Left renal cortex interstitium (tissue), 4 donors: ENCODE measurements around the gene SFRP5. TPM values are rescaled to one million over a fixed set of nuclear protein-coding genes. Genes with fewer than 3 reads are reported as not detected.

Source experiments
- DNase-seq, 4 donors: peaks; one replicate each; pipeline ENCODE4 v3.0.0-alpha.2; 2013; ENCODE audit warnings: low read depth in 4 of 4, low spot score in 2 of 4, missing footprints in 1 of 4
- polyA plus RNA-seq, 4 donors: library from polyadenylated mRNA; unstranded; fragments of 120-200 nt; gene quantifications; one replicate each; pipeline ENCODE4 v1.2.1, GENCODE V29; 2013; ENCODE audit not compliant: insufficient read length in 4 of 4

The SFRP5 gene, protein sequence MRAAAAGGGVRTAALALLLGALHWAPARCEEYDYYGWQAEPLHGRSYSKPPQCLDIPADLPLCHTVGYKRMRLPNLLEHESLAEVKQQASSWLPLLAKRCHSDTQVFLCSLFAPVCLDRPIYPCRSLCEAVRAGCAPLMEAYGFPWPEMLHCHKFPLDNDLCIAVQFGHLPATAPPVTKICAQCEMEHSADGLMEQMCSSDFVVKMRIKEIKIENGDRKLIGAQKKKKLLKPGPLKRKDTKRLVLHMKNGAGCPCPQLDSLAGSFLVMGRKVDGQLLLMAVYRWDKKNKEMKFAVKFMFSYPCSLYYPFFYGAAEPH
- under 1 TPM in 3 of 4 donors, not detected in 1; 0.08 to 0.16 (median 0.10) TPM for polyA plus RNA-seq

DNA sequence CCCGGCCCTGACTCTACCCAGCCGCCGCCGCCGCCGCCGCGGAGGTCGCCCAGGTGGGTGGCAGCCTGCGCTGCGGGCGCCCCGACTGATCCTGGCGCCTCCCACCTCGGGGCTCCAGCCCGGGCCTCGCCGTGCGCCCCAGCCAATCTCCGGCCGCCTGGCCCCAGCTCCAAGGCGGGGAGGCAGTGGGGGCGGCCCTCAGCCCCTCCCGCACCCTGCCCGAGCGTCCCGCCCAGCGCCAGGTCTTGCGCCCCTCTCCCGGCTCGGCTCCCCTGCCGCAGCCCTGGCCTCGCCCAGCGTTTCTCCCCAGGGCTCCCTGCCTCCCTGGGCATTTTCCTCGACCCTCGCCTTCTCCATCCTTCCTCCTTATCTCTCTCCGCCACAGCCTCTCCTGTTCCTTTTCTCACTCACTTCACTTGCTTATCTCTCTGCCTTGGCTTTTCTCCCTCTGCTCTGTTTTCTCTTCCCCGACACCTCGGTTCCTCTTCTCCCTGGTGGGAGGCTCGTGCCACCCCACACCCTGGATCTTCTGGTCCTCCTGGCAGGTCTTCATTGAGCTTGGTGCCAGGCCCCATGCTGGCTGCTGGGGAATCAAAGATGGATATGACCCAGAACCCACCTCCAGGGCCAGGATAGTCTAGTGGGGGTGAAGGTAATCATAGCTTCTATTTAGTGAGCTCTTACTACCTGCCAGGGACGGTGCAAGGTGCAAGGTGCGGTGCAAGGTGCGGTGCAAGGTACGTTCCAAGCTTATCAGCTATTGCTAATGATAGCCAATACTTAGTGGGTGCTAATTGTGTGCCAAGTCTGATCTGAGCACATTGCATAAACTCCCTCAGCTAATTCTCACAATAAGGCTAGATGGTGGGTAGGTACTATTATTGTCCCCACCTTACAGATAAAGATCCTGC is at the start of gene SFRP5:
Gene SFRP5, minus strand, starts transcription at position 87 of the 911 bp plus-strand sequence. CDS start 166 bp downstream, outside the sequence.
- DNase-seq: no peak

DNA sequence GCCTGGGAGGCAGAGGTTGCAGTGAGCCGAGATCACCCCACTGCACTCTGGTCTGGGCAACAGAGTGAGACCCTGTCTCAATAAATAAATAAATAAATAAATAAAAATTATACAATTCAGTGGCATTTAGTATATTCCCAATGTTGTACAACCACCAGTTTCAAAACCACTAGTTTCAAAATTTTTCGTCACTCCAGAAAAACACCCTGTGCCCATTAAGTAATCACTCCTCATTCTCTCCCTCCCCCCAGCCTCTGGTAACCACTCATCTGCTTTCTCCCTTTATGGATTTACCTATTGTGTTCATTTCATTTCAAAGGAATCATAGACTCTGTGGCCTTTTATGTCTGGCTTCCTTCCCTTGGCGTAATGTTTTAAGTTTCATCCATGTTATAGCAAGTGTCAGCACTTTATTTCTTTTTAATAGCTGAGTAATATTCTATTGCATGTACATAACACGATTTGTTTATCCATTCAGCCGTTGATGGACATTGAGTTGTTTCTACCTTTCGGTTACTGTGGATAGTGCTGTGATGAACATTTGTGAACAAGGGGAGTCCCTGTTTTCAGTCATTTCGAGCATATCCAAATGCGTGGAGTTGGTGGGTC is 48.4 kb upstream of the SFRP5 start:
- no peak for DNase-seq

DNA sequence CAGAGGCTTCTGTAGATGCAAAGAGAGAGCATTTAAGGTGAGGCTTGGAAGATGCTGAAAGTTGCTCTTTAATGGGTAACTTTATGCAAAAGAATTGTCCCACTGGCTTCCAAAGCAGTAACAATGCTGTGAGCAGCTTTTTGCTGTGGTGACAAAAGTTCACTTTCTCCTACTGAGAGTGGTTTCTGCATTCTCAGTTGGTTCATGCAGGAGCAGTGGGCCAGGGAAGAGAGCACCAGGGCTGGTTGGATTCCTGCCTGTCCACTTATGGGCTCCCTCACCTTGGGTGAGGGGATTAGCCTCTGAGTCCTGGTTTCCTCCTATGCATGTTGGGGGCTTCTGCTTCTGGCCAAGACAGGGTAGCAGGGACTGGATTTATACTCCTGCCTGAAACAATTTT is 46.8 kb upstream of the SFRP5 start:
- DNase-seq: no peak

DNA sequence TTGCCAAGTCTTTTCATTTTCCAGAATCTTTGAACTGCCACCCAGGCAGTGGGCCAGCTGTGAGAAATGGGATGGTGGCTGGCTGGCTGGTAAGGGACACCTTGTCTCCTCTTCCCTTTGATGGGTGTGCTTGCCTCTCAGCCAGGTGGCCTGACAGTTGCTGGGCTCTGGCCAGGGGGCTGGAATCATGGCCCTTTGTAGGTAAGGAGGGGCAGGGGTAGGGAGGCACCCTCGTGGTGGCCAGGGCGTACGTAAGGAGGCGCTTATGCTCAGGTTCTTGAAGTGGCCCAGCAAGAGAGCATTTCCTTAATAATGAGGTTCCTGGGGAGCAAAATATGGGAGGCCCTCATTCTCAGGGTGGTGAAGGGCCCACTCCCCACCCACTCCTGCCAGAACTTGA is 44.8 kb upstream of the SFRP5 start:
- no peak for DNase-seq

DNA sequence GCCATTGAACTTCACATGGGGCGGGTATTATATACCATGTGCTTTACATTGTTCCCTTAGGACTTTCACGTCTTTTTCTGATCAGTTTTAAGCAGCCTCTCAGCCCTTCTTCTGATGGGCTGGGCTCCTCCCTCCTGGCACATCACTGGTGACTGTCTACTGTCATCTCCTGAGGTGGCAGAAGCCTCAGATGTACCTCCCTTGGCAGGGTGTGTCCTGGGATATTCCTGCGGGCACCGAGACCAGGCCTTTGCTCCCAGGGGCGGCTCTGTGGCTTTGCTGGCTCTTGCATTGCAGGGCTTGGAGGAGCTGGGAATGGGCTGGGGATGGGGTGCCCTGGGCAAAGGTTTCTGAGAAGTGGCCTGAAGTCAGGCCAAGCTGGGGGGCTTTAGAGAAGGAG is 43.2 kb upstream of the SFRP5 start:
- no peak for DNase-seq

DNA sequence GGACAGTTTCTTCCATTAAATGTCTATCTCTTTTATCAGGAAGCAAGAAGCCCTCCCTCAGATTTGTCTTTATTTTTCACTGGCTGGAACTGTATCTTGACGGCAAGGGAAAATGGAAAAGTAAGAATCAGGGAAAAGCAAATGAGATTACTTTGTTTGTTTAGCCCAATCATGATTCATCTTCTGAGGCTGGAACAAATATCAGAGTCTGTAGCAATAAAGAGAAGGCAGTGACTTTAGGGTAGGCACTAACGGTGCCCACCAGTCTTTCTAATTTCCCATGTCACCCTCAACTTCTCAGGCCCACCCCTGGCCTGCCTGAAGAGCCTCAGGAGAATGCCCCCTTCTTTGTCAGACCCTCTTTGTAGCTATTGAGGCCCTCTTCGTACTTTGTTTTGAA is 41.5 kb upstream of the SFRP5 start:
- no peak for DNase-seq

DNA sequence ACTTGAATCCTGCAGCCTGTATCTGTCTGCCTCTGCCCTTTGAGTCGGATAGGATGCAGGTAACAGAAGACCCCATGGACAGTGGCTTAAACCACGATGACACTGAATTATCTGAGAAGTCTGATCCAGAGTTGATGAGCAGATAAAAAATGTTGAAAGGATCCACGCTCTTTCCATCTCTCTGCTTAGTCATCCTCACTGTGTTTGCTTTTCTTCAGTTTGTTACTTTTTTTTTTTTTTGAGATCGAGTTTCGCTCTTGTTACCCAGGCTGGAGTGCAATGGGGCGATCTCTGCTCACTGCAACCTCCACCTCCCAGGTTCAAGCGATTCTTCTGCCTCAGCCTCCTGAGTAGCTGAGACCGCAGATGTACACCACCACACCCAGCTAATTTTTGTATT is 40.9 kb upstream of the SFRP5 start:
- DNase-seq: no peak

DNA sequence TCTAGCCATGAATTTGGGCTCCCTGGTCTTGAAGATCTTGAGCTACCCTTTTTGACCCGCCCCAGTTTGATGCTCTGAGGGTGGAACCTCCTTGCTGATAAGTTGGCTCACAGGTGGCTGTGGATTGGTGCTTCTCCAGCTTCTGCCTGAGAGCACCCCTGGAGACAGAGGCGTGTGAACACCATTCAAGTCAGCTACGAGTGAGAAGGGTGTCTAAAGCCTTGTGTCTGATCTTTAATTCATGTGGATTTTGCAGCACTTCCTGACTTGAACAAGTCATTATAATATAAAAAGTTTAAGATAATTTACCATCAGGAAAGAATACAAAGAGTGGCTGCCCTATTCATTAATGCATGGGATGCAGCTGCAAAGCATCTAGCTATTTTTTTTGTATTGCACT is 40.2 kb upstream of the SFRP5 start:
- DNase-seq: no peak

DNA sequence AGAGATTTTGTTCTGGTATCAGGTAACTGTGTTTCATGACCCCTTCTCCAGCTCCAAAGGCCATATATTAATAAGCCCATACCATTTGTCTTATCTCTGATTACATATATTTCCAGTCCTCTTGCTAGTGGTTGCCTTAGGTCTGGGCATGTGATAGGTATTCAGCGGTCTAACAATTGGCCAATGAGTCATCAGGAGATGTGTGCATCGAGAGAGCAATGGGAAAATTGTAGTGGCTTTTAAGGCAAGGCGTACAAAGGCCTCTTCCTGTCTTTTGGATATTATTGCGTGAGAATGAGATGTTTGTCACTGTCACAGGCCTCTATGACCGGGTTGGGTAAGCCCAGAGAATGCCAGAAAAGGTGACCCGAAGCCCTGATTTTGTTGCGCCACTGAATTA is 38.6 kb upstream of the SFRP5 start:
- DNase-seq: no peak

DNA sequence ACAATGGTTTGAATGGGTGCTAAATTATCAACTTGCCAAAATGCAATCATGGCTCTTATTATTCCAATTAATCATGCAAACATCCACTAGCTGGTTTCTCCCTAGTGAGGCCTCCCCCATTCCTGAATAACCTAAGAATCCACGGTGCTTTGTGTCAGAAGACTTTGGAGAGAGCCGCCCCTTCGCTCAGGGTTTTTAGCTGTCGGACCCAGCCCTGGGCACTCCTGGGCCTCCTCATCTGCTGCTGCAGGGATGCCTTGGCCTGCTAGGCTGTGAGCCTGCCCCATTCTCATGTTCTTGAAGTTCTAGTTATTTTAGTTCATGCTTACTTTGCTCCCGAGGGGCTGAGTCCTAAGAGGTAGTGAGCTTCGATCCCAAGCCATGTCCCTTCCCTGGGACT is 34.1 kb upstream of the SFRP5 start:
- no peak for DNase-seq

DNA sequence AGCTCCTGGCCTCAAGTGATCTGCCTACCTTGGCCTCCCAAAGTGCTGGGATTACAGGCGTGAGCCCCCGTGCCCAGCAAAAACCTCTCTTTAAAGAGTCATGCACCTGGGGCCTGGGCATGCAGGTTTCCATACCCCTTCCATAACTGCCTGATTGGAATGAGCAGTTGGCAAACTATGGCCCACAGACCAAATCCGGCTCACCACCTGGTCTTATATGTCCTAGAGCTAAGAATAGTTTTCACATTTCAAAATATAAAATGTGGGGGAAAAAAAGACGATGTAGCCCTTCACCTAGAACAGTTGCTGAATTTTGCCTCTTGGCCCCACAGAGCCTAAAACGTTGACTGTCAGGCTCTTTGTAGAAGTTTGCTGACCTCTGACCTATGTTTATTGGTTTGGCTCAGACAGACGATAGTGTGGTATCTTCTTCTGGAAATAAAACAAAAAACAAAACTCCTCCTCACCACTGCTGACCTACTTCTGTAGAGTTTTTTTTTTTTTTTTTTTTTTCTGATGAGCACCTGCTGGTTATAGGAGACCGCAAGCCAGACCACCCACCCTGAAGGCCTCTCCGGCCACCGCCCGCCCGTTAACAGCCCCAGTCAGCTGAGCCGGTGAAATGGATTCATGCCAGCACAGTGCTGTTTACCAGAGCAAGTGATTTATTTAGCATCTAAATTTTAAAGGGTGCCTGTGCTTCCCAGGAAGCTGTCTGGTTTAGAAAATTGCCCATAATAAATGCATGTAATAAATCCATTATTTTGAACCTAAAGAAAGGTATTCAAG is 33.5 kb upstream of the SFRP5 start:
- DNase-seq: peak in 1 of 4 donors; percentile 9

DNA sequence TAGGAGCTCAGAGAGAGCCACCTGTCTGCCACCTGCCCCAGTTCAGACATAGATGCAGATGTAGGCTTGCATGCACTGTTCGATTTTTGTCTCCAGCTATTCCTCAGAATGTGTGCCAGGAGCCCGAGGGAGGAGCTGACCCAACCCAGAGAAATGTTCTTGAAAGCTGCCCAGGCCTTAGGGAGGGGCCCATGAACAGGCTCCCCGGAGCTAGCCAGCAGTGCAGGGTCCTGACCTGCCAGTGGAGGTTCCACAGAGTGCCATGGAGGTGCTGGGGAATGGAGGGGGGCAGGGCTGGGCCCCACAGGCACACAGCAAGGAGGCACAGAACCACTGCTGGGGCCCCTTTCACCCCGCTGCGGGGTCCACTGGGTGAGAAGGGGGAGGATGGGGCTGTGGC is 29.6 kb upstream of the SFRP5 start:
- no peak for DNase-seq

DNA sequence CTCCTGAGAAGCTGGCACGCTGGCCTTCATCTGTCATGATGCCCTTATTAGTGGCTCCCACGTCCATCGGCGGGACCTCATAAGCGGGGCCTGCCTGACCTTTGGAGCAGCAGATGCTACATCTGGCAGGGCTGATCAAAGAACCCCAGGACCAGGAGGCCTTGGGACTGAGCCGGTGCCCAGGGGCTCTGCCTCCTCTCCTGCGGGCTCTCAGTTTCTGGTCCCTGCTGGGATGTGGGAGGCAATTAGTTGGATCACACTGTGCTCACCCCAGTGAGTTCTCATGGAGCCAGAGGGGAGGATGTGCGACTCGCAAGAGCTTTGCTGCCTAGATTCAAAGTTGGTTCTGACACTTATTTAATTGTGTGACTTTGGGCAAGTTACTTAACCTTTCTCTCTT is 28.7 kb upstream of the SFRP5 start:
- no peak for DNase-seq

DNA sequence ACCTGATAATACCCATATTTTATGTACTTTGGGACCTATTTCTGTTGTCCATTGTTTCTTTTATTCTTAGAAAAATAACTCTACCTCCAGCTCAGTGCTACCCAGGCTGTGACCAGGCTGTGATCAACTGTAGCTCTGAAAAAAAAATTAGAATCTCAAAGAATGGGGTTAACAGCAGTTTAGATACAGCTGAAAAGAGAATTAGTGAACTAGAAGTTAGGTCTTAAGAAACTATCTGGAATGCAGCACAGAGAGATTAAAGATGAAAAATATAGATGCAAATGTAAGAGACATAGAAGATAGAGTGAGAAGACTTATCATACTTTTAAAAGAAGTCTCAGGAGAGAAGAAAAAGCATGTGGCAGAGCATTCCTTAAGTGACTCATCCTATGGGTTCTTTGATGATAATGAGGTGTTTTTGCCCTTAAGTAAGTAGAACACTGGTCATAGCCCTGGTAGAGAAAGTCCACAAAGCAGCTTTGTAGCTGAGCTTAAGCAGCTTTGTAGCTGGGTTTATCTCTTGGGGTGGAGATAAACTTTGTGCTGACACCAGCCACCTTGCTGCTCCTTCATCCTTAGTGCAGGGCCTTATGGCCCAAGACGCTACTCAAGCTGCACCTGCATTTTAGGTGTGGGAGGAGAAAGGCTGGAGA is 27.3 kb upstream of the SFRP5 start:
- DNase-seq: no peak

DNA sequence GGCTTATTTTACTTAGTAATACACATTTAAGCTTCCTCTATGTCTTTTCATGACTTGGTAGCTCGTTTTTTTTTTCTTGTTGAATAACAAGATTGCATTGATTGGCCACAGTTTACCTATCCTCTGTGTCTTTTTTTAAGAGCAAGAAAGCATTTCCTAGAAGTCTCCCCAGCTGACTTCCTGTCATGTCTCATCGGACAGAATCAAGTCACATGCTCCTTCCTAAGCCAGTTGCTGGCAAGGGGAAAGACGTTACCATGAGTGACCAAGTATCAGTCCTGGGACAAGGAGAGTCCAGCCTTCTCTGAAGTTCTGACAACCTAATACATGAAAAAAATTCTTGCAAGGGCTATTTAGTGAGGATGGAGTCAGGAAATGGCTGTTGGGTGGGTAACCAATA is 24.9 kb upstream of the SFRP5 start:
- DNase-seq: no peak

DNA sequence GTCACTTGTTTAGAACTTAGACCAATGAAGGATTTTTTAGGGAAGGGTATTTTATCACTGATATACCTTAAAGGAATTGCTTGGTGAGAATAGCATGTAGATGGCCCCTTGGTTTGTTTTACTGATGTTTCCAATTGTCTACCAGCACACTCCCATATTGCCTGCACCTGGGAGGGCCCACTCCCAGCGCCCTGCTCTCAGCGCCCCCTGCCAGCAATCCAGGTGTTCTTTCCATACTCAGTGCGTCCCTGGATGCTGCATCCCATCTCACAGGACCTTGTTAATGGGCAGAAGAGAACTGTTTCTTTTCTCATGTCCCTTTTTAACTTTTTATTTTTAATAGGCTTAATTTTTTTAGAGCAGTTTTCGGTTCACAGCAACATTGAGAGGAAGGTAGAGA is 24.1 kb upstream of the SFRP5 start:
- DNase-seq: no peak

DNA sequence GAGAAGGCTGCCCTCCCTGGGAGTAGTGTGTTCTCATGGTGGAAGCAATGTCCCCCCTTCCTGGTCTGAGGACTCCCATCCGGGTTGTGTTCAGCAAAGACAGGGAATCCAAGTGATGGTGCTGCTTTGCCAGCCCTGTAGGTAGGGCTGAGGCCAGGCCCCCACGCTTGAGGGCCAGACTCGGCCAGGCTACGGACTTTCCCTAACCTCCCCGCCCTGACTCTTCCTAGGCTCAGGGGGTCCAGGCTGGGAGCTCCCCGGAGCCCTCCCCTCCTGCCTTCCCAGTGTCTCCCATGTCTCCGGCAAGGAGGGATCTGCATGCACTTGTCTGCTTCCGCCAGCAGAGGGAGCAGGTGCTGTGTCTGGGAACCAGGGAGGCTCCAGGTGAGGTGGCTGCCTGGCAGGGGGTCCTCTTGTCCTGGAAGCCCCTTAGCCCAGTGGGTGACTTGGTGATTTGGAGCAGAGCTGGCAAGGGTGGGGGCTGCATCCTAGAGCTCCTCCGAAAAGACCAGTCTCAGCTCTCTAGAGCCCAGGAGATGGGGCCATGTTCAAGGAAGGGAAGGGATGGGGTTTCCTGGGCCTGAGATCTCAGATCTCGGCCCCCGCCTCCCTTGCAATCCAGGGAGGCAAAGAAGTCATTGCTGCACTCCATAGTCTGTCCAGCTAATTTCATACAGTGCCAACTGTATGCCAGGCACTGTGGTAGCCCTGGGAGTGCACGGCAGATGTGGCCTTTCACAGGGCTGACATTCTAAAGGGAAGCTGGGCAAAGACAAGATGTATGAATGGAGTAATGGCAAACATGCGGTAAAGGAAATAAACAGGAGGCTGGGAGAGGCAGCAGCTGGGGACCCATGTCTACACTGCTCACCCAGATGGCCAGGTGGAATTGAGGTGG is 20.3 kb upstream of the SFRP5 start:
- peak in 1 of 4 donors; percentile 29 for DNase-seq

DNA sequence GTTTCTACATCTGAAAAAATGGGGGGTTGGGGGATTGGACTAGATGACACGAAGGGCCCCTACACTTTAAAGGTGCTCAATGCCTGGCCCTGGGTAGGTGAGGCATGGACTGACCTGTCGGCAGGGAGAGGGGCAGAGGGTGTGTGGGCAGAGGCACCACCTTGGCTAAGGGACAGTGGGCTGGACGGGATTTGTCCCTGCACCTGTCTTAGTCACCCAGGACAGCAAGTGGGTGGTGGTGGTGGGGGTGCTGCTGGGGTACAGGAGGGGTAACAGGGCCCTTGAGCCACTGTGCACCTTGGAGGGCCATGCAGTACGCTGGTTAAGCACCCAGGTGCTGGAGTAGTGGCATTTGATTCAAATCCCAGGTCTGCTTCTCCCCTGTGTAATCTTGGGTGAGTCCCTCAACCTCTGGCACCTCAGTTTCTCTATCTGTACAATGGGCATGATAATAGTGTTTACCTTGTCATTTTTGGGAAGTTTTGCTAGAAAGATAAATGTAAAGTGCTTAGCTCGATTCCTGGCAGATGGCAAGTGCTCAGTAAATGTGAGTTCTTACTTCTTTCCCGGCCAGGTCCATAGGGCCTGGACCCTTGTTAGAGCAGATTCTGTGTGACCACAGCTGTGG is 18.1 kb upstream of the SFRP5 start:
- DNase-seq: no peak
